Sigmoid colon (tissue), 4 donors: ENCODE measurements around the gene COX4I1.

Experiments
- EP300 ChIP-seq, 4 donors: sonication (generic); formaldehyde crosslinking; IDR thresholded peaks; one replicate each; pipeline ENCODE4 v1.6.1; 2017; ENCODE audit warnings: antibody characterized with exemption in 4 of 4
- POLR2A ChIP-seq, 2 donors: fragments of 450-650 bp; IDR thresholded peaks; one replicate each; pipeline ENCODE4 v1.6.1; 2016; ENCODE audit warnings: antibody characterized with exemption in 2 of 2, mild to moderate bottlenecking in 2 of 2, moderate library complexity in 2 of 2
- POLR2AphosphoS5 ChIP-seq, 4 donors: sonication (generic); formaldehyde crosslinking; IDR thresholded peaks; one replicate each; pipeline ENCODE4 v1.6.1; 2017; ENCODE audit warnings: antibody characterized with exemption in 4 of 4
- TF ChIP-seq, protein P1 (sequence below), 4 experiments: fragments of 450-650 bp in 3 of 4; fragments of 200-600 bp in 1 of 4; IDR thresholded peaks; one replicate each; pipeline ENCODE4 v1.5.1; 2016 to 2019; ENCODE audit warnings: antibody characterized with exemption in 4 of 4, mild to moderate bottlenecking in 3 of 4, moderate library complexity in 2 of 4

DNA sequence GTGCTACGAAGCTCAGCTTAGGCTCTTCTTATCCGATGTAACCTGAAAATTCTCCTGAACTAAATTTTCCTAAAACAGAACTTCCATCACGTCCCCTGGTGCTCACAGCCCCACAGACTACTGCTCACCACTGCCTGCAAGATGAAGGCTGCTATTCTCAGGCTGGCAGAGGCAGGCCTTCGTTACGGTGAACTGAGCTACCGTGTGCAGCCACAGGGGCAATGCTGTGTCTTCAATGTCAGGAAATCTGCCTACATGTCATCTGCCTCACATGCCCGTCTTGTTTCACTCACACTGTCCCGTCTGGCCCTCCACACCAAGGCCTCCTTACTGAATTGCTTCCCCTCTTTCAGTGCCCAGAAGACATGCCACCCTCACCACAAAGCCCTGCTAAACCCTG lies 16.1 kb upstream of the COX4I1 start:
- TF ChIP-seq, protein P1, sequence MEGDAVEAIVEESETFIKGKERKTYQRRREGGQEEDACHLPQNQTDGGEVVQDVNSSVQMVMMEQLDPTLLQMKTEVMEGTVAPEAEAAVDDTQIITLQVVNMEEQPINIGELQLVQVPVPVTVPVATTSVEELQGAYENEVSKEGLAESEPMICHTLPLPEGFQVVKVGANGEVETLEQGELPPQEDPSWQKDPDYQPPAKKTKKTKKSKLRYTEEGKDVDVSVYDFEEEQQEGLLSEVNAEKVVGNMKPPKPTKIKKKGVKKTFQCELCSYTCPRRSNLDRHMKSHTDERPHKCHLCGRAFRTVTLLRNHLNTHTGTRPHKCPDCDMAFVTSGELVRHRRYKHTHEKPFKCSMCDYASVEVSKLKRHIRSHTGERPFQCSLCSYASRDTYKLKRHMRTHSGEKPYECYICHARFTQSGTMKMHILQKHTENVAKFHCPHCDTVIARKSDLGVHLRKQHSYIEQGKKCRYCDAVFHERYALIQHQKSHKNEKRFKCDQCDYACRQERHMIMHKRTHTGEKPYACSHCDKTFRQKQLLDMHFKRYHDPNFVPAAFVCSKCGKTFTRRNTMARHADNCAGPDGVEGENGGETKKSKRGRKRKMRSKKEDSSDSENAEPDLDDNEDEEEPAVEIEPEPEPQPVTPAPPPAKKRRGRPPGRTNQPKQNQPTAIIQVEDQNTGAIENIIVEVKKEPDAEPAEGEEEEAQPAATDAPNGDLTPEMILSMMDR (IDR thresholded peaks at IDR 0.05) = no peak
- no peak for TF ChIP-seq POLR2A (IDR thresholded peaks at IDR 0.05)
- no peak for TF ChIP-seq POLR2AphosphoS5 (IDR thresholded peaks at IDR 0.05)
- no peak for TF ChIP-seq EP300 (IDR thresholded peaks at IDR 0.05)
